ENCODE measurements around the gene IL36B. TPM values are rescaled to one million over a fixed set of nuclear protein-coding genes. Genes with fewer than 3 reads are reported as not detected.

Gene IL36B
- polyA plus RNA-seq, 1 donor (not counting 4 experiments of a cell fraction or from before 2014, with no cell fraction given) = 0.21 TPM

- Histone ChIP-seq H3K9ac (ENCODE audit: control insufficient read depth, extremely low read depth, insufficient read depth, low read length) (no peak overlapping the region), H3K4me2 (ENCODE audit: control insufficient read depth, extremely low read depth, insufficient read depth, low read depth, low read length) (no peak overlapping the region), H3K27me3 (ENCODE audit: control insufficient read depth, extremely low read depth, insufficient read depth, low read length) (no peaks in the 10 kb centered on the region), H3K36me3 (ENCODE audit: control insufficient read depth in 2 of 2, extremely low read depth in 1 of 2, insufficient read depth in 2 of 2, low read length in 2 of 2) (no peaks in the 10 kb centered on the region), H4K20me1 (ENCODE audit: control insufficient read depth, extremely low read depth, insufficient read depth, low read length) (no peaks in the 10 kb centered on the region), H3K4me3 (ENCODE audit: control insufficient read depth in 2 of 3, extremely low read depth in 1 of 3, insufficient read depth in 2 of 3, low read depth in 1 of 3, low read length in 3 of 3) (no peak overlapping the region), H3K9me3 (ENCODE audit: control insufficient read depth, low read depth, low read length) (no peaks in the 10 kb centered on the region), H3K9me1 (ENCODE audit: control insufficient read depth, extremely low read depth, insufficient read depth, low read length) (peaks cover 2% of the 10 kb centered on the region), H2AFZ (ENCODE audit: control insufficient read depth, low read length) (no peak overlapping the region), H3K4me1 (ENCODE audit: control insufficient read depth, extremely low read depth, insufficient read depth, low read length) (peaks cover 77% of the 10 kb centered on the region), H3K79me2 (ENCODE audit: control insufficient read depth, insufficient read depth, low read length) (no peaks in the 10 kb centered on the region), H3K27ac (ENCODE audit: control insufficient read depth, insufficient read depth, low read length) (no peak overlapping the region)
- TF ChIP-seq EZH2 (IDR thresholded peaks at IDR 0.05; ENCODE audit: low read length) = no peak
- no peak for TF ChIP-seq CTCF (optimal IDR thresholded peaks at IDR 0.05 in 1 of 3, IDR thresholded peaks at IDR 0.05 in 1 of 3, conservative IDR thresholded peaks at IDR 0.05 in 1 of 3; ENCODE audit: extremely low read depth in 1 of 3, insufficient read depth in 2 of 3, low read length in 3 of 3)
- DNase-seq (ENCODE audit: low read depth, low spot score) (no peak), FAIRE-seq (no peak)
- dilution Hi-C loops (cut with MboI; ENCODE audit: extremely low pct_ligation_motif_present, low sequenced_read_pairs) = no loop called here
Observed at GRCh38 chr2:113075600-113075999, 22.9 kb upstream of the IL36B start.

GRCh38 chr2:113075030-113075429 lies 22.4 kb upstream of the IL36B start:
- peaks cover 77% of the 10 kb centered on the region for H3K4me1 ChIP-seq (ENCODE audit: control insufficient read depth, extremely low read depth, insufficient read depth, low read length)
- no peaks in the 10 kb centered on the region for H3K9me1 ChIP-seq (ENCODE audit: control insufficient read depth, extremely low read depth, insufficient read depth, low read length)
- H3K4me3 ChIP-seq (ENCODE audit: control insufficient read depth in 2 of 3, extremely low read depth in 1 of 3, insufficient read depth in 2 of 3, low read depth in 1 of 3, low read length in 3 of 3) = no peak overlapping the region
- no peak overlapping the region for H3K4me2 ChIP-seq (ENCODE audit: control insufficient read depth, extremely low read depth, insufficient read depth, low read depth, low read length)
- H2AFZ ChIP-seq (ENCODE audit: control insufficient read depth, low read length) = no peak overlapping the region
- TF ChIP-seq CTCF (optimal IDR thresholded peaks at IDR 0.05 in 1 of 3, IDR thresholded peaks at IDR 0.05 in 1 of 3, conservative IDR thresholded peaks at IDR 0.05 in 1 of 3; ENCODE audit: extremely low read depth in 1 of 3, insufficient read depth in 2 of 3, low read length in 3 of 3) (no peak), EZH2 (IDR thresholded peaks at IDR 0.05; ENCODE audit: low read length) (no peak)
- FAIRE-seq = no peak
- no peaks in the 10 kb centered on the region for H3K79me2 ChIP-seq (ENCODE audit: control insufficient read depth, insufficient read depth, low read length)
- H3K36me3 ChIP-seq (ENCODE audit: control insufficient read depth in 2 of 2, extremely low read depth in 1 of 2, insufficient read depth in 2 of 2, low read length in 2 of 2) = no peaks in the 10 kb centered on the region
- no peaks in the 10 kb centered on the region for H3K27me3 ChIP-seq (ENCODE audit: control insufficient read depth, extremely low read depth, insufficient read depth, low read length)
- H3K9ac ChIP-seq (ENCODE audit: control insufficient read depth, extremely low read depth, insufficient read depth, low read length) = no peak overlapping the region
- H3K9me3 ChIP-seq (ENCODE audit: control insufficient read depth, low read depth, low read length) = no peaks in the 10 kb centered on the region
- no peak for DNase-seq (ENCODE audit: low read depth, low spot score)
- H4K20me1 ChIP-seq (ENCODE audit: control insufficient read depth, extremely low read depth, insufficient read depth, low read length) = no peaks in the 10 kb centered on the region
- no peak overlapping the region for H3K27ac ChIP-seq (ENCODE audit: control insufficient read depth, insufficient read depth, low read length)
- dilution Hi-C loops (cut with MboI; ENCODE audit: extremely low pct_ligation_motif_present, low sequenced_read_pairs) = no loop called here
